ENCODE data around the gene TULP4. TPM values are rescaled to one million over a fixed set of nuclear protein-coding genes. Genes with fewer than 3 reads are reported as not detected.
"Not testable (repeated sequence)": the region's sequence is repeated elsewhere in the genome, so short reads cannot be mapped to it uniquely, and the experiment has no call there.

The TULP4 gene
- total and polyA plus RNA-seq, 2 of the 8 experiments (the other 6 are each of a cell fraction or from before 2014, with no cell fraction given): 7.7 to 51.6 TPM

GRCh38 chr6:158477722-158478121 is 165.5 kb downstream of the TULP4 start:
- H3K27me3 ChIP-seq (replicated peaks in 1 of 4; ENCODE audit: control insufficient read depth in 3 of 4, extremely low read depth in 1 of 4, insufficient read depth in 3 of 4, low read length in 3 of 4); H2BK5ac ChIP-seq (ENCODE audit: low read depth, low read length); H4K5ac ChIP-seq (ENCODE audit: insufficient read length, low read depth, low read length); H3K4me1 ChIP-seq (replicated peaks in 1 of 4; ENCODE audit: control insufficient read depth in 3 of 4, insufficient read depth in 4 of 4, low read length in 3 of 4); H2BK15ac ChIP-seq (ENCODE audit: low read length); H3K79me2 ChIP-seq (ENCODE audit: control insufficient read depth in 1 of 2, insufficient read depth in 2 of 2, low read length in 2 of 2); H3K56ac ChIP-seq (replicated peaks; ENCODE audit: insufficient read length, low read depth, low read length); FAIRE-seq; H4K8ac ChIP-seq (ENCODE audit: extremely low read depth, insufficient read depth, low read length); H3K14ac ChIP-seq (ENCODE audit: insufficient read length); H2AK5ac ChIP-seq (ENCODE audit: low read depth, low read length); H3K4ac ChIP-seq (replicated peaks; ENCODE audit: insufficient read length, low read depth, low read length); H3K27ac ChIP-seq (ENCODE audit: low read depth, low read length); H3K23ac ChIP-seq (ENCODE audit: insufficient read length); H2BK12ac ChIP-seq (ENCODE audit: low read depth, low read length); H3K36me3 ChIP-seq (ENCODE audit: control insufficient read depth in 2 of 4, insufficient read depth in 4 of 4, low read length in 3 of 4); H2BK20ac ChIP-seq (ENCODE audit: low read length); H3K18ac ChIP-seq (ENCODE audit: extremely low read depth, low read length); DNase-seq (ENCODE audit: low read depth in 1 of 2, low spot score in 2 of 2); H3K79me1 ChIP-seq (ENCODE audit: low read depth, low read length); H3K9ac ChIP-seq (replicated peaks in 1 of 4; ENCODE audit: extremely low read depth in 1 of 4, low read depth in 3 of 4, low read length in 3 of 4); H3K4me3 ChIP-seq (ENCODE audit: extremely low read depth in 1 of 4, insufficient read depth in 2 of 4, low read depth in 3 of 4, low read length in 4 of 4); H4K91ac ChIP-seq (replicated peaks; ENCODE audit: insufficient read length, low read length); H2AFZ ChIP-seq (ENCODE audit: low read length); H2BK120ac ChIP-seq (replicated peaks; ENCODE audit: low read depth, low read length); H3K9me3 ChIP-seq (ENCODE audit: insufficient read depth in 2 of 2, low read depth in 1 of 2, low read length in 1 of 2); H3K23me2 ChIP-seq (ENCODE audit: low read depth, low read length); H3K4me2 ChIP-seq (ENCODE audit: insufficient read depth in 1 of 2, low read depth in 2 of 2, low read length in 2 of 2); H4K20me1 ChIP-seq (replicated peaks in 1 of 2; ENCODE audit: control insufficient read depth in 1 of 2, insufficient read depth in 2 of 2, low read length in 2 of 2): not testable (repeated sequence)
- ChIA-PET POLR2A (ENCODE audit: partially characterized antibody) (interaction anchor here (1.2 kb wide), 1 partner anchor 20 kb away, joined by 3 read pairs; no protein-coding TSS in a partner anchor), CTCF (ENCODE audit: partially characterized antibody) (interaction anchor here (1.2 kb wide), 1 partner anchor 18 kb away, joined by 3 read pairs; no protein-coding TSS in a partner anchor)
- WGBS, 2 experiments (ENCODE audit: extremely low coverage in 1 of 2, insufficient coverage in 1 of 2, insufficient read length in 1 of 2, insufficient replicate concordance in 2 of 2, low coverage in 1 of 2, low lambda C conversion rate in 2 of 2, missing lambda C conversion rate in 1 of 2): 81% methylated on average over 4 of the region's 4 CpGs; no CpG with 5 or more reads in 1 of the 2 experiments
